ENCODE data around the gene SAA2.

DNA sequence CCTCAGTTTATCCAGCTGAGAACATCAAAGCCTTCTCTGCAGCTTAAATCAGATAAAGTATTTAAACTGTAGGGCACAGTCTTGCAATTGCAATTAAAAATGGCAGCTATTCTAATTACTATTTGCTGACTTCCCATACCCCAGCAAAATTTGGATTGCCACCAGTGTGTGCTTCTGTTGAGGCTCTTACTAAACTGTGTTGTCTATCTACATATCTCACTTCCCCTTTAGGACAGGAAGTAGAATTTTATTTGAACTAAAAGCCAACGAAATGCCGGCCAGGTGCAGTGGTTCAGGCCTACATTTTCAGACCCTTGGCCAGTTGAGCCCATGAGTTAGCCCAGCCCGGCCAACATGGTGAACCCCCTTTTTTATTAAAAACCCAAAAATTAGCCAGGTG is 19.0 kb downstream of the SAA2 start:
- TF ChIP-seq POLR2A (IDR thresholded peaks at IDR 0.05), result no peak
- no peak for TF ChIP-seq CTCF (IDR thresholded peaks at IDR 0.05)

All from thyroid gland (tissue), 4 donors.